D721Med (cell line): Measurements from ENCODE around the gene TPD52L2.

Source experiments
- DNase-seq: peaks from one replicate; pipeline ENCODE4 v3.0.0; 2011; ENCODE audit warnings: low spot score; ENCODE audit not compliant: insufficient read length
- FAIRE-seq: peaks from 2 replicates; lab custom pipeline; 2011; peaks lifted over from hg19 to GRCh38; lab: Jason Lieb, UNC
- TF ChIP-seq, protein P1 (sequence below): IDR thresholded peaks from 2 replicates; pipeline ENCODE4 v1.5.1; 2012; ENCODE audit warnings: mild to moderate bottlenecking, control low read depth; ENCODE audit not compliant: insufficient read depth; ENCODE audit errors: missing control alignments

The TPD52L2 gene

GRCh38 chr20:63836458-63837344, 28.4 kb upstream of the TPD52L2 start:
- DNase-seq (no peak), FAIRE-seq (no peak)
- TF ChIP-seq, protein P1, sequence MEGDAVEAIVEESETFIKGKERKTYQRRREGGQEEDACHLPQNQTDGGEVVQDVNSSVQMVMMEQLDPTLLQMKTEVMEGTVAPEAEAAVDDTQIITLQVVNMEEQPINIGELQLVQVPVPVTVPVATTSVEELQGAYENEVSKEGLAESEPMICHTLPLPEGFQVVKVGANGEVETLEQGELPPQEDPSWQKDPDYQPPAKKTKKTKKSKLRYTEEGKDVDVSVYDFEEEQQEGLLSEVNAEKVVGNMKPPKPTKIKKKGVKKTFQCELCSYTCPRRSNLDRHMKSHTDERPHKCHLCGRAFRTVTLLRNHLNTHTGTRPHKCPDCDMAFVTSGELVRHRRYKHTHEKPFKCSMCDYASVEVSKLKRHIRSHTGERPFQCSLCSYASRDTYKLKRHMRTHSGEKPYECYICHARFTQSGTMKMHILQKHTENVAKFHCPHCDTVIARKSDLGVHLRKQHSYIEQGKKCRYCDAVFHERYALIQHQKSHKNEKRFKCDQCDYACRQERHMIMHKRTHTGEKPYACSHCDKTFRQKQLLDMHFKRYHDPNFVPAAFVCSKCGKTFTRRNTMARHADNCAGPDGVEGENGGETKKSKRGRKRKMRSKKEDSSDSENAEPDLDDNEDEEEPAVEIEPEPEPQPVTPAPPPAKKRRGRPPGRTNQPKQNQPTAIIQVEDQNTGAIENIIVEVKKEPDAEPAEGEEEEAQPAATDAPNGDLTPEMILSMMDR = no peak

GRCh38 chr20:63837479-63837878, 27.6 kb upstream of the TPD52L2 start:
- TF ChIP-seq, protein P1 = no peak
- FAIRE-seq (no peak), DNase-seq (no peak)

DNA sequence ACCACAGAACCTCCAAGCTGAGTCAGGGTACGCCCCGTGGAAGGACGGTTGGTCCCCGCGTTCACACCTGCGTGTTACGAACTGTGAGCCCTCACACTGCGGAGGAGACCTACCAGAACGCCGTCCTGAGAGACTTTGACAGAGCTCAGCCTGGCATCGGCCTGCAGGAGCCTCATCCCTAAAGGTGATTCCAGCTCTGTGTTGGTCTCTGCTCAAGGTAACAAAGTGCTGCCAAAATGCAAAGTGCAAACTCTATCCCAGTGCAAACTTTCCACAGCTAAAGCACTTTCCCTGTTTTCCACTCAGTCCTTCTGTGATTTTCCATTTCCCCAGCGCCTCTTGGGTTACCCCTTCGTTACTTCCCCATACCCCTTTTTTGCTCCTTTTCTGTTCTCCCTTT, 25.4 kb upstream of the TPD52L2 start:
- FAIRE-seq = no peak
- no peak for DNase-seq
- TF ChIP-seq, protein P1 = no peak

DNA sequence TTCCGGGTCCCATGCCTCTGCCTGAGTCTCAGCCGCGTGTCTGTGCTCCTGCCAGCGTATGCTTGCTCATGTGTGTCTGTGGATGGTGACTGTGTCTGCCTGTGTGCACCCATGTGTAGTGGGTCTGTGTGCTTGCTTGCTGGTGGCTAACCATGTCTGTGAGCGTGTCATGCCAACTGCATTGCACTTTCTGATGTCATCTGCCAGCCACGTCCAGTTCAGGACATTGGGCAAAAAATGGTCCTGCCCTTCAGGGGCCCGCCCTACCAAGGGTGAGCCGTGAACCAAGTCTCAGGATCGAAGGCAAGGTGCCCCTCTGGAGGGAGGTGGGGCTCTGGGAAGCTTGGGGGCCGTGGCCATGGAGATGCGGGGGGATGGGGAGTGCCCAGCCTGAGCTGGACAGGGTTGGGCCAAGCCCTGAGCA, 24.7 kb upstream of the TPD52L2 start:
- DNase-seq = no peak
- FAIRE-seq = no peak
- TF ChIP-seq, protein P1 = no peak

DNA sequence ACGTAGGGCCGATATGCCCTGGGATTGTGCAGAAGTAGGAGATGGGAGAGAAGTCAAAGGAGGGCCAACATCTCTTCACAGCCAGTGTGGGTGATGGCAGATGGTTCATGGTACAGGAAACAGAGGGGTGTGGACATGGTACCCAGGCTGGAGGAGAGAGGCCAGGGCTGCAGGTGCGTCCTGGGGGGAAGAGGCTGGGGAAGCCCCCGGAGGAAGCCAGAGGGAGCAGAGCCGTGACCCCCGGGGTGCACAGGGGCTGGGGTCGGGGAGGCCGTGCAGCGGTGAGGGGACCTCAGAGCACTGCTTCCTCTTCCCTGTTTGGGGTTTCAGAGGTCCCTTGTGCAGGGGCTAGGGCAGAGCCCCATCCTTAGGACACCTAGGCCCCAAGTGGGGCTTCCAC, 22.8 kb upstream of the TPD52L2 start:
- DNase-seq = no peak
- no peak for FAIRE-seq
- TF ChIP-seq, protein P1 = no peak

DNA sequence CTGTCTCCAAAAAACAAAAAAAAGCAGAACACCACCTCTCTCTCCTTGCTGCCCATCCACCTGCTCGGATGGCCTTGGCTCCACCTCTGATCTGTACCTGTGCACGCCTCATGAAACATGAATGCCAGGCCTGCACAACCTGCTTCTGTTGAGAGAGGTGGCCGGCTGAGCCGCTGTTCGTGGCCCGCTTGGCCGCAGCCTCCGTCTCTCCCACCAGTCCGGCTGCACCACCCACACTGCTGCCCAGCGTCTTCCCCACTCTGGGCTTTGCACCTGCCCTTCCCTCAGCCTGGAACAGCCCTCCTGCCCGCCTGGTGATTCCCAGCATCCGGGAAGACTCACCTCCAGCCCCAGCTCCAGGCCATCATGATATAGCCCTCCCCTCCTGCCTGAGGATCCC, 21.8 kb upstream of the TPD52L2 start:
- FAIRE-seq = no peak
- DNase-seq = no peak
- TF ChIP-seq, protein P1 = no peak

- TF ChIP-seq, protein P1 = no peak
- DNase-seq = no peak
These were observed 21.3 kb upstream of the TPD52L2 start for GRCh38 chr20:63843778-63844177.

More at GRCh38 chr20:63843778-63844177, 21.3 kb upstream of the TPD52L2 start:
- FAIRE-seq = no peak
